Type B pancreatic cell (in vitro differentiated cells): ENCODE results near the gene NEK6. TPM values are rescaled to one million over a fixed set of nuclear protein-coding genes. Genes with fewer than 3 reads are reported as not detected.

Experiments
- DNase-seq: peaks from one replicate; pipeline ENCODE4 v3.0.0; 2021; ENCODE audit warnings: mixed read lengths; ENCODE audit not compliant: unreplicated experiment; ENCODE audit errors: extremely low spot score
- H3K27ac Mint-ChIP-seq: 2 replicates; pipeline ENCODE4 v1.8.0; 2021; ENCODE audit warnings: mild to moderate bottlenecking, mixed read lengths
- H3K27me3 Mint-ChIP-seq: 2 replicates; pipeline ENCODE4 v1.8.0; 2021; ENCODE audit warnings: mixed read lengths
- H3K36me3 Mint-ChIP-seq: 2 replicates; pipeline ENCODE4 v1.8.0; 2021; ENCODE audit warnings: mixed read lengths
- H3K4me1 Mint-ChIP-seq: one replicate; pipeline ENCODE4 v1.8.0; 2021; ENCODE audit warnings: mixed read lengths; ENCODE audit not compliant: unreplicated experiment
- H3K4me3 Mint-ChIP-seq: 2 replicates; pipeline ENCODE4 v1.8.0; 2021; ENCODE audit warnings: mild to moderate bottlenecking, mixed read lengths
- H3K9me3 Mint-ChIP-seq: 2 replicates; pipeline ENCODE4 v1.8.0; 2021; ENCODE audit warnings: mixed read lengths
- CTCF ChIP-seq: fragments of 200-600 bp; sonication (generic); conservative IDR thresholded peaks from 2 replicates; pipeline ENCODE4 v1.5.0; 2021; ENCODE audit warnings: antibody characterized with exemption, mild to moderate bottlenecking
- total RNA-seq: library from RNA; stranded (reverse); gene quantifications from 2 replicates; pipeline ENCODE4 v1.2.1, GENCODE V29; 2021; ENCODE audit warnings: low replicate concordance

Gene NEK6
- total RNA-seq, 1 donor from 2014 or later = 19.3 TPM

- H3K9me3 Mint-ChIP-seq = no peaks in the 10 kb centered on the region
- peaks cover 5% of the 10 kb centered on the region for H3K4me1 Mint-ChIP-seq
- H3K4me3 Mint-ChIP-seq = no peak overlapping the region
- TF ChIP-seq CTCF = no peak
- no peaks in the 10 kb centered on the region for H3K27me3 Mint-ChIP-seq
- peaks cover 19% of the 10 kb centered on the region for H3K36me3 Mint-ChIP-seq
- no peak overlapping the region for H3K27ac Mint-ChIP-seq
- peak; percentile 51 for DNase-seq
These were observed 98.4 kb downstream of the NEK6 start for GRCh38 chr9:124355941-124356744.

- no peaks in the 10 kb centered on the region for H3K27me3 Mint-ChIP-seq
- H3K36me3 Mint-ChIP-seq = peaks cover 19% of the 10 kb centered on the region
- DNase-seq = peak; percentile 45
- no peaks in the 10 kb centered on the region for H3K9me3 Mint-ChIP-seq
- TF ChIP-seq CTCF = no peak
- H3K4me3 Mint-ChIP-seq = no peak overlapping the region
- no peak overlapping the region for H3K27ac Mint-ChIP-seq
- H3K4me1 Mint-ChIP-seq = peaks cover 5% of the 10 kb centered on the region
These were observed 99.1 kb downstream of the NEK6 start for GRCh38 chr9:124356745-124357390.

GRCh38 chr9:124357721-124358361, 100.1 kb downstream of the NEK6 start:
- no peak for TF ChIP-seq CTCF
- no peak overlapping the region for H3K27ac Mint-ChIP-seq
- H3K27me3 Mint-ChIP-seq = no peaks in the 10 kb centered on the region
- H3K9me3 Mint-ChIP-seq = no peaks in the 10 kb centered on the region
- no peak overlapping the region for H3K4me3 Mint-ChIP-seq
- peaks cover 5% of the 10 kb centered on the region for H3K4me1 Mint-ChIP-seq
- peaks cover 10% of the 10 kb centered on the region for H3K36me3 Mint-ChIP-seq
- DNase-seq = peak; percentile 34

- Mint-ChIP-seq H3K9me3 (no peaks in the 10 kb centered on the region), H3K36me3 (peaks cover 9% of the 10 kb centered on the region), H3K27me3 (no peaks in the 10 kb centered on the region), H3K4me1 (peaks cover 5% of the 10 kb centered on the region), H3K27ac (no peak overlapping the region), H3K4me3 (no peak overlapping the region)
- TF ChIP-seq CTCF = no peak
- no peak for DNase-seq
These were observed 100.9 kb downstream of the NEK6 start for GRCh38 chr9:124358631-124359030.

GRCh38 chr9:124359426-124359825, 101.7 kb downstream of the NEK6 start:
- no peaks in the 10 kb centered on the region for H3K27me3 Mint-ChIP-seq
- peaks cover 5% of the 10 kb centered on the region for H3K4me1 Mint-ChIP-seq
- no peak overlapping the region for H3K27ac Mint-ChIP-seq
- peak; percentile 40 for DNase-seq
- H3K4me3 Mint-ChIP-seq = no peak overlapping the region
- TF ChIP-seq CTCF = no peak
- H3K36me3 Mint-ChIP-seq = peaks cover 5% of the 10 kb centered on the region
- H3K9me3 Mint-ChIP-seq = no peaks in the 10 kb centered on the region
